Endothelial cell of umbilical vein (primary cell): Measurements from ENCODE around the gene BLNK. TPM values are rescaled to one million over a fixed set of nuclear protein-coding genes. Genes with fewer than 3 reads are reported as not detected.

Experiments
- BruUV-seq: library from RNA; stranded (reverse); fragments of 400-500 nt; replicated peaks from 2 replicates; lab custom pipeline; 2021; lab: Mats Ljungman, UMichigan
- CTCF ChIA-PET: fragments of 300-600, 350-600 bp; sonication (Branson Sonifier 250); formaldehyde crosslinking; loops from one replicate; lab custom pipeline; 2021; ENCODE audit warnings: antibody characterized with exemption, inconsistent platforms; lab: Charles Lee
- POLR2A ChIA-PET: fragments of 300-600, 350-600 bp; sonication (Branson Sonifier 250); formaldehyde crosslinking; loops from one replicate; lab custom pipeline; 2021; ENCODE audit warnings: antibody characterized with exemption, inconsistent platforms; lab: Charles Lee
- DNase-seq: peaks from one replicate; pipeline ENCODE4 v3.0.0-alpha.2; 2011; ENCODE audit warnings: low read depth, low spot score
- FAIRE-seq: peaks from 2 replicates; lab custom pipeline; 2011; peaks lifted over from hg19 to GRCh38; lab: Jason Lieb, UNC
- H2AFZ ChIP-seq: 2 replicates; pipeline ENCODE4 v1.6.0; 2012; ENCODE audit warnings: low read depth, low read length, control low read depth, inconsistent platforms
- H3K27ac ChIP-seq: 2 replicates; pipeline ENCODE4 v1.5.1; 2011; ENCODE audit warnings: low read depth, mild to moderate bottlenecking, control low read depth, low read length, moderate library complexity; ENCODE audit not compliant: insufficient read depth
- H3K27me3 ChIP-seq, 2 experiments: 2 replicates each; pipeline versions ENCODE4 v1.6.0 to v1.6.1; 2011; ENCODE audit warnings: low read length in 2 of 2, mixed read lengths in 1 of 2; ENCODE audit not compliant: control insufficient read depth in 2 of 2, insufficient read depth in 2 of 2
- H3K36me3 ChIP-seq, 2 experiments: 2 replicates in 1 of 2; 3 replicates in 1 of 2; pipeline ENCODE4 v1.5.1; 2011; ENCODE audit warnings: low read length in 2 of 2, mild to moderate bottlenecking in 1 of 2, moderate library complexity in 1 of 2; ENCODE audit not compliant: control insufficient read depth in 2 of 2, insufficient read depth in 2 of 2; ENCODE audit errors: extremely low read depth in 1 of 2
- H3K4me1 ChIP-seq: 3 replicates; pipeline ENCODE4 v1.5.1; 2011; ENCODE audit warnings: mild to moderate bottlenecking, low read length; ENCODE audit not compliant: control insufficient read depth, insufficient read depth; ENCODE audit errors: extremely low read depth
- H3K4me2 ChIP-seq: 2 replicates; pipeline ENCODE4 v1.6.1; 2011; ENCODE audit warnings: low read length, control low read depth, mixed read lengths; ENCODE audit not compliant: insufficient read depth
- H3K4me3 ChIP-seq, 3 experiments: fragments of 200-600 bp in 1 of 3; sonication (generic), shearing (Covaris generic) in 1 of 3; replicated peaks in 1 of 3; 2 replicates each; pipeline ENCODE4 v1.5.1; 2011 to 2016; ENCODE audit warnings: control low read depth in 3 of 3, low read length in 3 of 3, mild to moderate bottlenecking in 2 of 3, inconsistent platforms in 1 of 3, low read depth in 1 of 3, moderate library complexity in 1 of 3; ENCODE audit not compliant: insufficient read depth in 1 of 3
- H3K79me2 ChIP-seq: 2 replicates; pipeline ENCODE4 v1.6.0; 2012; ENCODE audit warnings: low read length, inconsistent platforms; ENCODE audit not compliant: control insufficient read depth, insufficient read depth
- H3K9ac ChIP-seq: replicated peaks from 2 replicates; pipeline ENCODE3; 2011; ENCODE audit warnings: low read length, control low read depth; ENCODE audit not compliant: insufficient read depth; ENCODE audit errors: extremely low read depth
- H3K9me1 ChIP-seq: replicated peaks from 3 replicates; pipeline ENCODE4 v1.6.0; 2011; ENCODE audit warnings: mild to moderate bottlenecking, low read length; ENCODE audit not compliant: control insufficient read depth, insufficient read depth; ENCODE audit errors: extremely low read depth
- H3K9me3 ChIP-seq: replicated peaks from 2 replicates; pipeline ENCODE4 v1.5.1; 2012; ENCODE audit warnings: low read length, inconsistent platforms; ENCODE audit not compliant: control insufficient read depth, insufficient read depth
- H4K20me1 ChIP-seq: replicated peaks from 2 replicates; pipeline ENCODE3; 2011; ENCODE audit warnings: mild to moderate bottlenecking, low read length; ENCODE audit not compliant: control insufficient read depth, insufficient read depth; ENCODE audit errors: extremely low read depth
- CTCF ChIP-seq, 2 donors: IDR thresholded peaks; 1 replicate in 1 of 2; 2 replicates in 1 of 2; pipeline ENCODE4 v1.5.1; 2011; ENCODE audit warnings: low read length in 2 of 2, mild to moderate bottlenecking in 2 of 2, moderate library complexity in 2 of 2, control low read depth in 1 of 2, inconsistent platforms in 1 of 2, low read depth in 1 of 2; ENCODE audit not compliant: insufficient read depth in 1 of 2; ENCODE audit errors: extremely low read depth in 1 of 2
- EZH2 ChIP-seq: IDR thresholded peaks from 2 replicates; pipeline ENCODE4 v1.6.1; 2012; ENCODE audit warnings: borderline replicate concordance, low read depth, mild to moderate bottlenecking, moderate library complexity, low read length, inconsistent platforms; ENCODE audit not compliant: severe bottlenecking
- FOS ChIP-seq: IDR thresholded peaks from 2 replicates; pipeline ENCODE4 v1.6.1; 2011; ENCODE audit warnings: mild to moderate bottlenecking, low read length, moderate library complexity, borderline replicate concordance; ENCODE audit not compliant: insufficient read depth
- GATA2 ChIP-seq: IDR thresholded peaks from 2 replicates; pipeline ENCODE4 v1.7.0; 2011; ENCODE audit warnings: low read depth, mild to moderate bottlenecking, moderate library complexity, mixed read lengths, low read length; ENCODE audit not compliant: insufficient read length, insufficient read depth
- JUN ChIP-seq: IDR thresholded peaks from 2 replicates; pipeline ENCODE4 v1.6.1; 2011; ENCODE audit warnings: borderline replicate concordance, low read depth; ENCODE audit not compliant: insufficient read length, insufficient read depth
- MAX ChIP-seq: IDR thresholded peaks from 2 replicates; pipeline ENCODE4 v1.6.1; 2011; ENCODE audit not compliant: insufficient read depth, insufficient read length
- MYC ChIP-seq: IDR thresholded peaks from one replicate; pipeline ENCODE4 v1.6.1; 2011; ENCODE audit warnings: mild to moderate bottlenecking, low read depth, low read length
- POLR2A ChIP-seq: IDR thresholded peaks from 2 replicates; pipeline ENCODE4 v1.6.1; 2012; ENCODE audit warnings: low read depth, mild to moderate bottlenecking, control low read depth, low read length
- POLR2AphosphoS5 ChIP-seq: IDR thresholded peaks from 2 replicates; pipeline ENCODE4 v1.6.1; 2012; ENCODE audit warnings: low read depth, mild to moderate bottlenecking, control low read depth, low read length, moderate library complexity; ENCODE audit not compliant: insufficient read depth
- dilution Hi-C: fragments of 300-500 bp; cut with MboI; formaldehyde crosslinking; loops from one replicate; pipeline ENCODE4 v1.15.0; 2019; ENCODE audit warnings: low sequenced_read_pairs; ENCODE audit not compliant: extremely low pct_ligation_motif_present
- intact Hi-C: fragments of 100-400 bp; cut with micrococcal nuclease; formaldehyde crosslinking; loops from one replicate; pipeline ENCODE4 v1.10.0; 2022
- polyA plus RNA-seq, 4 experiments: library from polyadenylated mRNA; depleted of rRNA in 3 of 4; stranded (reverse) in 3 of 4; unstranded in 1 of 4; fragments of >200 nt; gene quantifications; 2 replicates each; pipeline versions ENCODE4 v1.2.1 to v1.2.3, GENCODE V29; 2011 to 2012; ENCODE audit warnings: missing spikeins in 1 of 4
- total RNA-seq: library from RNA; stranded (reverse); gene quantifications from 2 replicates; pipeline ENCODE4 v1.2.3, GENCODE V29; 2021

Gene BLNK
- total and polyA plus RNA-seq, 2 donors (not counting 3 experiments of a cell fraction or from before 2014, with no cell fraction given), result not detected

- no peak for TF ChIP-seq POLR2A
- no peak for TF ChIP-seq GATA2
- TF ChIP-seq FOS, result no peak
- TF ChIP-seq CTCF (IDR thresholded peaks at IDR 0.05; ENCODE audit: extremely low read depth in 1 of 2, insufficient read depth in 1 of 2, low read depth in 1 of 2, low read length in 2 of 2), result no peak
- no peak for TF ChIP-seq EZH2
- no peak for TF ChIP-seq MYC
- TF ChIP-seq JUN, result no peak
- TF ChIP-seq POLR2AphosphoS5, result no peak
- TF ChIP-seq MAX, result no peak
- CTCF ChIA-PET, result interaction anchor here (1.0 kb wide), 1 partner anchor 287 kb away, joined by 3 read pairs; no protein-coding TSS in a partner anchor
- Histone ChIP-seq H3K9me3 (no peaks in the 10 kb centered on the region), H3K9me1 (no peaks in the 10 kb centered on the region), H3K27me3 (peaks cover 2 to 6% of the 10 kb centered on the region in 2 experiments), H4K20me1 (no peaks in the 10 kb centered on the region), H3K36me3 (no peaks in the 10 kb centered on the region), H3K9ac (no peak within 1 kb of the TSS), H3K4me3 (no peak within 1 kb of the TSS), H3K79me2 (no peaks in the 10 kb centered on the region), H2AFZ (no peak within 1 kb of the TSS), H3K4me1 (no peaks in the 10 kb centered on the region), H3K27ac (no peak within 1 kb of the TSS), H3K4me2 (no peak within 1 kb of the TSS)
- FAIRE-seq (no peak), DNase-seq (no peak)
- dilution Hi-C loops (no loop called here), intact Hi-C loops (no loop called here)
- POLR2A ChIA-PET, result no interaction called here
- no TSS peak for BruUV-seq
Measured at GRCh38 chr10:96304230-96304629, 32.9 kb upstream of the BLNK start, which contains the start of gene DNTT. TSS of gene DNTT (plus strand) at chr10:96304434. CDS start at chr10:96304498, 64 bp downstream.
